HepG2 (cell line): ENCODE results near the gene LONP1. TPM values are rescaled to one million over a fixed set of nuclear protein-coding genes. Genes with fewer than 3 reads are reported as not detected.
A peak's percentile ranks its signal among the peaks of the same experiment; 100 is the strongest.

Source experiments
- ATAC-seq: fragments of 200-7000 bp; cut with Tn5 transposase; 3 replicates; pipeline ENCODE4 v1.9.1; 2020; ENCODE audit warnings: mild to moderate bottlenecking, moderate library complexity
- BruUV-seq: library from RNA; stranded (reverse); fragments of 400-500 nt; replicated peaks from 2 replicates; lab custom pipeline; 2021; lab: Mats Ljungman, UMichigan
- CTCF ChIA-PET: fragments of 300-600 bp; formaldehyde crosslinking; extraction: SDS; loops from one replicate; lab custom pipeline; 2021; ENCODE audit warnings: low total read pairs, inconsistent platforms, low intra/inter-chr PET ratio; lab: Yijun Ruan, JAX
- POLR2A ChIA-PET: fragments of 350-600 bp; sonication (Branson Sonifier 250); formaldehyde crosslinking; loops from one replicate; lab custom pipeline; 2020; ENCODE audit warnings: antibody characterized with exemption, inconsistent platforms; lab: Yijun Ruan, JAX
- DNase-seq: peaks from one replicate; pipeline ENCODE4 v3.0.0-alpha.2; 2015; ENCODE audit warnings: low spot score
- FAIRE-seq: peaks from 3 replicates; lab custom pipeline; 2011; peaks lifted over from hg19 to GRCh38; lab: Jason Lieb, UNC
- H2AFZ ChIP-seq: one replicate; pipeline ENCODE4 v1.6.1; 2011; ENCODE audit warnings: low read length, inconsistent platforms
- H3K27ac ChIP-seq: fragments of 300-600 bp; 3 replicates; pipeline ENCODE4 v1.8.0; 2011; ENCODE audit warnings: mixed run types, mild to moderate bottlenecking, mixed read lengths, low read length, inconsistent platforms; ENCODE audit not compliant: insufficient read depth; ENCODE audit errors: extremely low read length
- H3K27me3 ChIP-seq, 2 experiments: fragments of 200-600 bp in 1 of 2; 2 replicates in 1 of 2; 3 replicates in 1 of 2; pipeline versions ENCODE4 v1.6.0 to v1.8.0; 2011; ENCODE audit warnings: low read length in 2 of 2, mild to moderate bottlenecking in 2 of 2, moderate library complexity in 2 of 2, inconsistent platforms in 1 of 2; ENCODE audit not compliant: insufficient read depth in 2 of 2, control insufficient read depth in 1 of 2
- H3K36me3 ChIP-seq, 2 experiments: fragments of 200-600 bp in 1 of 2; replicated peaks in 1 of 2; 2 replicates in 1 of 2; 3 replicates in 1 of 2; pipeline versions ENCODE4 v1.5.1 to v1.8.0; 2011; ENCODE audit warnings: low read length in 2 of 2, inconsistent platforms in 1 of 2; ENCODE audit not compliant: insufficient read depth in 2 of 2, control insufficient read depth in 1 of 2
- H3K4me1 ChIP-seq: 2 replicates; pipeline ENCODE4 v1.5.1; 2012; ENCODE audit warnings: low read length, inconsistent platforms; ENCODE audit not compliant: insufficient read depth
- H3K4me2 ChIP-seq: 2 replicates; pipeline ENCODE4 v1.6.0; 2011; ENCODE audit warnings: low read depth, low read length, inconsistent platforms
- H3K4me3 ChIP-seq, 3 experiments: fragments of 200-600 bp in 1 of 3; sonication (generic), shearing (Covaris generic) in 1 of 3; replicated peaks in 1 of 3; 2 replicates each; pipeline ENCODE4 v1.5.1; 2011 to 2016; ENCODE audit warnings: low read length in 3 of 3, inconsistent platforms in 2 of 3, low read depth in 2 of 3, mild to moderate bottlenecking in 2 of 3, control low read depth in 1 of 3, mixed read lengths in 1 of 3; ENCODE audit not compliant: insufficient read depth in 1 of 3
- H3K79me2 ChIP-seq: one replicate; pipeline ENCODE4 v1.6.1; 2011; ENCODE audit warnings: low read length, inconsistent platforms; ENCODE audit not compliant: insufficient read depth
- H3K9ac ChIP-seq: 2 replicates; pipeline ENCODE4 v1.6.0; 2011; ENCODE audit warnings: mild to moderate bottlenecking, low read depth, low read length, inconsistent platforms; ENCODE audit not compliant: insufficient read depth
- H3K9me3 ChIP-seq: 2 replicates; pipeline ENCODE4 v1.5.1; 2012; ENCODE audit warnings: mild to moderate bottlenecking, low read length
- H4K20me1 ChIP-seq: 2 replicates; pipeline ENCODE4 v1.6.0; 2011; ENCODE audit warnings: inconsistent platforms, mild to moderate bottlenecking, low read length, moderate library complexity; ENCODE audit not compliant: insufficient read depth
- ATF7-NPFF ChIP-seq: sonication (generic); formaldehyde crosslinking; IDR thresholded peaks from 2 replicates; pipeline ENCODE4 v1.8.1; 2023; ENCODE audit warnings: mild to moderate bottlenecking, low read depth, missing genetic modification reagents, moderate library complexity
- ELF3 ChIP-seq: IDR thresholded peaks from 2 replicates; pipeline ENCODE4 v1.6.1; 2016; ENCODE audit warnings: missing genetic modification reagents, missing compliant biosample characterization
- FLYWCH1 ChIP-seq: sonication (generic); formaldehyde crosslinking; IDR thresholded peaks from 2 replicates; pipeline ENCODE4 v1.8.1; 2023; ENCODE audit warnings: mild to moderate bottlenecking, missing genetic modification reagents
- FOXA3 ChIP-seq: IDR thresholded peaks from 2 replicates; pipeline ENCODE4 v1.6.1; 2016; ENCODE audit warnings: missing genetic modification reagents, missing compliant biosample characterization
- GATAD2A ChIP-seq: IDR thresholded peaks from 2 replicates; pipeline ENCODE4 v1.6.1; 2016
- HNF4A ChIP-seq: sonication (generic); formaldehyde crosslinking; IDR thresholded peaks from 2 replicates; pipeline ENCODE4 v1.4.0; 2020; ENCODE audit warnings: missing genetic modification reagents
- MAFG ChIP-seq: sonication (generic); formaldehyde crosslinking; IDR thresholded peaks from 2 replicates; pipeline ENCODE4 v1.5.1; 2020; ENCODE audit warnings: mild to moderate bottlenecking, missing genetic modification reagents
- RBM22 ChIP-seq: fragments of 200-400 bp; formaldehyde crosslinking; optimal IDR thresholded peaks from 2 replicates; pipeline ENCODE3; 2017; ENCODE audit warnings: mild to moderate bottlenecking, low read length, moderate library complexity
- SAP130 ChIP-seq: IDR thresholded peaks from 2 replicates; pipeline ENCODE4 v1.6.1; 2016; ENCODE audit warnings: low read depth
- ZNF180 ChIP-seq: sonication (generic); formaldehyde crosslinking; IDR thresholded peaks from 2 replicates; pipeline ENCODE4 v1.4.0; 2020; ENCODE audit warnings: low read depth, missing genetic modification reagents, borderline replicate concordance
- ZNF720 ChIP-seq: sonication (generic); formaldehyde crosslinking; IDR thresholded peaks from 2 replicates; pipeline ENCODE4 v1.4.0; 2020; ENCODE audit warnings: missing genetic modification reagents
- WGBS: methylation state at CpG from one replicate; pipeline ENCODE4 v1.1.6; 2017; ENCODE audit warnings: low lambda C conversion rate; 5-methylcytosine and 5-hydroxymethylcytosine counted together
- in situ Hi-C: cut with HindIII; loops from 2 replicates; pipeline ENCODE4 v1.10.0; 2017; ENCODE audit warnings: low pct_unique_long_range_greater_than_20kb; ENCODE audit not compliant: extremely low pct_ligation_motif_present
- intact Hi-C: fragments of 100-400 bp; cut with micrococcal nuclease; formaldehyde crosslinking; loops from one replicate; pipeline ENCODE4 v1.10.0; 2022; ENCODE audit not compliant: unreplicated experiment
- polyA plus RNA-seq, 8 experiments: library from polyadenylated mRNA; depleted of rRNA in 3 of 8; stranded (reverse) in 7 of 8; unstranded in 1 of 8; fragments of >200 nt; fragmentation: Illumina TruSeq in 4 of 8; extraction: Trizol in 4 of 8; gene quantifications; 2 replicates each; pipeline versions ENCODE4 v1.2.1 to v1.2.3, GENCODE V29; 2011 to 2016; ENCODE audit warnings: low read depth in 4 of 8, missing spikeins in 1 of 8, mixed read lengths in 1 of 8; ENCODE audit not compliant: insufficient read depth in 1 of 8
- total RNA-seq, 5 experiments: library from RNA; depleted of rRNA; stranded (reverse); fragments of >200 nt; fragmentation: Illumina TruSeq; extraction: Trizol; gene quantifications; 2 replicates each; pipeline ENCODE4 v1.2.3, GENCODE V29; 2016; ENCODE audit warnings: low read depth in 1 of 5
- TF ChIP-seq, protein P1 (sequence below): sonication (generic); formaldehyde crosslinking; IDR thresholded peaks from 2 replicates; pipeline ENCODE4 v1.9.0; 2021; ENCODE audit warnings: missing genetic modification reagents, borderline replicate concordance
- TF ChIP-seq, protein P2 (sequence below): IDR thresholded peaks from 2 replicates; pipeline ENCODE4 v1.6.1; 2016; ENCODE audit warnings: low read depth, borderline replicate concordance
- TF ChIP-seq, protein P3 (sequence below): sonication (generic); formaldehyde crosslinking; IDR thresholded peaks from 2 replicates; pipeline ENCODE4 v1.4.0; 2020; ENCODE audit warnings: missing genetic modification reagents
- TF ChIP-seq, protein P4 (sequence below): sonication (generic); formaldehyde crosslinking; IDR thresholded peaks from 2 replicates; pipeline ENCODE4 v1.5.0; 2020; ENCODE audit warnings: missing genetic modification reagents

Gene LONP1
- total and polyA plus RNA-seq, 2 of the 13 experiments (the other 11 are each of a cell fraction or from before 2014, with no cell fraction given) = 59.5 to 76.8 TPM

DNA sequence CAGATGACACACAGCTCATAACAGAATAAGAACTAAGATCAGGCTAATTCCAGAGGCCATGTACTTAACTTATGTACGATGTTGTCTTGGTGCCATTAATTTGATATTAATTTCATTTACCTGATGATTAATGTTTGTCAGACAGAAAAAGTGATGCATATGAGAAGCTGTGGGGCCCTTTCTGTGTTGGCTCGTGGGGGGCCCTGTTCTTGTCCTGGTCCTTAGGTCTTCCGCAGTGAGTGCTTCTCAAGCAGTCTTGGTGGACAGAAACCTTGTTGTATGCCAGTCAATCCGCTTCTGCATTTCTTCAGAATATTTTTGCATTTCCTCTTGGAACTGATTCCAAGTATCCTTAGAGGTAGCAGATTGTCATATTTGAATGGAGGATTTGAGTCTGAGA, 76.9 kb downstream of the LONP1 start:
- Histone ChIP-seq H3K9ac (no peak overlapping the region), H3K27me3 (no peaks in the 10 kb centered on the region), H2AFZ (no peak overlapping the region), H4K20me1 (peaks cover 46% of the 10 kb centered on the region), H3K4me2 (no peak overlapping the region), H3K27ac (no peak overlapping the region), H3K36me3 (peaks cover 39 to 82% of the 10 kb centered on the region in 2 experiments), H3K4me1 (peaks cover 23% of the 10 kb centered on the region), H3K4me3 (no peak overlapping the region), H3K79me2 (peaks cover 67% of the 10 kb centered on the region), H3K9me3 (no peaks in the 10 kb centered on the region)
- POLR2A ChIA-PET = interaction anchor here (2.5 kb wide), 1 partner anchor 20 kb away, joined by 13 read pairs; the partner anchor contains the start of genes SAFB and SAFB2
- TF ChIP-seq ELF3 (CRISPR knock-in tag) = no peak
- TF ChIP-seq RBM22 = peak; percentile 20
- TF ChIP-seq FLYWCH1 = no peak
- FAIRE-seq (no peak), DNase-seq (no peak), ATAC-seq (no peak)
- WGBS = 95% methylated on average over 4 of the region's 4 CpGs
- in situ Hi-C loops = no loop called here
- CTCF ChIA-PET = interaction anchor here (0.6 kb wide), 1 partner anchor 96 kb away, joined by 3 read pairs; no protein-coding TSS in a partner anchor
- intact Hi-C loops = no loop called here
- no TSS peak for BruUV-seq

DNA sequence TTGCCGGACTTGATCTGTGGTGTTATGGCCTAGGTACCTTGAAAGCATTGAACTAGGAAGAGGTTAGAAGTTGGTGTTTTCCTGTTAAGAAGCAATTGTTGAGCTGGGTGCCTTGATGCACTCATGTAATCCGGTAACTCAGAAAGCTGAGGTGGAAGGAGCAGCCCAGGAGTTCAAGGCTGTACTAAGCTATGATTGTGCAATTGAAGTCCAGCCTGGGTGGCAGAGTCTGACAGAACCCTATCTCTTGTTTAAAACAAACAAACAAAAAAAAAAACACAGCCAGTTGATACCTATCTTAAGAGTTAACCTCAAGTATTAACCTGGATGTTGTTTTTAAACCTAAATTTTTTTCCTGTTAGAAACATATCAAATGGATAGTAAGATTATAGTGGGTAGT, 77.7 kb downstream of the LONP1 start:
- ATAC-seq (peak; percentile 72), DNase-seq (no peak)
- POLR2A ChIA-PET = interaction anchor here (0.7 to 2.5 kb wide), 3 partner anchors 13 to 186 kb away, joined by 3 to 13 read pairs (median 7); partner anchors contain the start of genes SAFB and SAFB2
- TF ChIP-seq ATF7-NPFF (no peak), SAP130 (CRISPR knock-in tag) (peak; percentile 45), FOXA3 (CRISPR knock-in tag) (peak; percentile 46), GATAD2A (peak; percentile 80), HNF4A (CRISPR knock-in tag) (peak; percentile 54; the same call in 1 of the 2 replicates), ZNF720 (CRISPR knock-in tag) (no peak), MAFG (CRISPR knock-in tag) (no peak), ZNF180 (no peak)
- TF ChIP-seq, protein P1, sequence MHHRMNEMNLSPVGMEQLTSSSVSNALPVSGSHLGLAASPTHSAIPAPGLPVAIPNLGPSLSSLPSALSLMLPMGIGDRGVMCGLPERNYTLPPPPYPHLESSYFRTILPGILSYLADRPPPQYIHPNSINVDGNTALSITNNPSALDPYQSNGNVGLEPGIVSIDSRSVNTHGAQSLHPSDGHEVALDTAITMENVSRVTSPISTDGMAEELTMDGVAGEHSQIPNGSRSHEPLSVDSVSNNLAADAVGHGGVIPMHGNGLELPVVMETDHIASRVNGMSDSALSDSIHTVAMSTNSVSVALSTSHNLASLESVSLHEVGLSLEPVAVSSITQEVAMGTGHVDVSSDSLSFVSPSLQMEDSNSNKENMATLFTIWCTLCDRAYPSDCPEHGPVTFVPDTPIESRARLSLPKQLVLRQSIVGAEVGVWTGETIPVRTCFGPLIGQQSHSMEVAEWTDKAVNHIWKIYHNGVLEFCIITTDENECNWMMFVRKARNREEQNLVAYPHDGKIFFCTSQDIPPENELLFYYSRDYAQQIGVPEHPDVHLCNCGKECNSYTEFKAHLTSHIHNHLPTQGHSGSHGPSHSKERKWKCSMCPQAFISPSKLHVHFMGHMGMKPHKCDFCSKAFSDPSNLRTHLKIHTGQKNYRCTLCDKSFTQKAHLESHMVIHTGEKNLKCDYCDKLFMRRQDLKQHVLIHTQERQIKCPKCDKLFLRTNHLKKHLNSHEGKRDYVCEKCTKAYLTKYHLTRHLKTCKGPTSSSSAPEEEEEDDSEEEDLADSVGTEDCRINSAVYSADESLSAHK (CRISPR knock-in tag) = no peak
- TF ChIP-seq, protein P2, sequence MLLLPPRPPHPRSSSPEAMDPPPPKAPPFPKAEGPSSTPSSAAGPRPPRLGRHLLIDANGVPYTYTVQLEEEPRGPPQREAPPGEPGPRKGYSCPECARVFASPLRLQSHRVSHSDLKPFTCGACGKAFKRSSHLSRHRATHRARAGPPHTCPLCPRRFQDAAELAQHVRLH (CRISPR knock-in tag) = no peak
- TF ChIP-seq, protein P3, sequence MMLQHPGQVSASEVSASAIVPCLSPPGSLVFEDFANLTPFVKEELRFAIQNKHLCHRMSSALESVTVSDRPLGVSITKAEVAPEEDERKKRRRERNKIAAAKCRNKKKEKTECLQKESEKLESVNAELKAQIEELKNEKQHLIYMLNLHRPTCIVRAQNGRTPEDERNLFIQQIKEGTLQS (CRISPR knock-in tag) = no peak
- TF ChIP-seq, protein P4, sequence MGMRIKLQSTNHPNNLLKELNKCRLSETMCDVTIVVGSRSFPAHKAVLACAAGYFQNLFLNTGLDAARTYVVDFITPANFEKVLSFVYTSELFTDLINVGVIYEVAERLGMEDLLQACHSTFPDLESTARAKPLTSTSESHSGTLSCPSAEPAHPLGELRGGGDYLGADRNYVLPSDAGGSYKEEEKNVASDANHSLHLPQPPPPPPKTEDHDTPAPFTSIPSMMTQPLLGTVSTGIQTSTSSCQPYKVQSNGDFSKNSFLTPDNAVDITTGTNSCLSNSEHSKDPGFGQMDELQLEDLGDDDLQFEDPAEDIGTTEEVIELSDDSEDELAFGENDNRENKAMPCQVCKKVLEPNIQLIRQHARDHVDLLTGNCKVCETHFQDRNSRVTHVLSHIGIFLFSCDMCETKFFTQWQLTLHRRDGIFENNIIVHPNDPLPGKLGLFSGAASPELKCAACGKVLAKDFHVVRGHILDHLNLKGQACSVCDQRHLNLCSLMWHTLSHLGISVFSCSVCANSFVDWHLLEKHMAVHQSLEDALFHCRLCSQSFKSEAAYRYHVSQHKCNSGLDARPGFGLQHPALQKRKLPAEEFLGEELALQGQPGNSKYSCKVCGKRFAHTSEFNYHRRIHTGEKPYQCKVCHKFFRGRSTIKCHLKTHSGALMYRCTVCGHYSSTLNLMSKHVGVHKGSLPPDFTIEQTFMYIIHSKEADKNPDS (CRISPR knock-in tag) = no peak

More for the DNA sequence above, 77.7 kb downstream of the LONP1 start:
- no peak for FAIRE-seq
- H3K9me3 ChIP-seq = no peaks in the 10 kb centered on the region
- H3K79me2 ChIP-seq = peaks cover 76% of the 10 kb centered on the region
- no TSS peak for BruUV-seq
- H2AFZ ChIP-seq = no peak overlapping the region
- in situ Hi-C loops (no loop called here), intact Hi-C loops (no loop called here)
- H4K20me1 ChIP-seq = peaks cover 55% of the 10 kb centered on the region
- 61% methylated on average over 2 of the region's 2 CpGs for WGBS
- no peak overlapping the region; the same call in 1 of the 2 replicates for H3K4me2 ChIP-seq
- peak overlapping the region; percentile 27 for H3K27ac ChIP-seq
- H3K9ac ChIP-seq = no peak overlapping the region
- no peak overlapping the region for H3K4me3 ChIP-seq
- H3K27me3 ChIP-seq = no peaks in the 10 kb centered on the region
- CTCF ChIA-PET = no interaction called here
- peaks cover 23% of the 10 kb centered on the region for H3K4me1 ChIP-seq
- peaks cover 39 to 81% of the 10 kb centered on the region in 2 experiments for H3K36me3 ChIP-seq
